Measurements from ENCODE around the gene OSBPL6. TPM values are rescaled to one million over a fixed set of nuclear protein-coding genes. Genes with fewer than 3 reads are reported as not detected.

Gene OSBPL6
- total RNA-seq, 6 experiments from 2014 or later: 2.4 to 4.1 (median 3.1) TPM

GRCh38 chr2:178273787-178274360, 79.6 kb downstream of the OSBPL6 start:
- no peaks in the 10 kb centered on the region for H3K36me3 ChIP-seq

DNA sequence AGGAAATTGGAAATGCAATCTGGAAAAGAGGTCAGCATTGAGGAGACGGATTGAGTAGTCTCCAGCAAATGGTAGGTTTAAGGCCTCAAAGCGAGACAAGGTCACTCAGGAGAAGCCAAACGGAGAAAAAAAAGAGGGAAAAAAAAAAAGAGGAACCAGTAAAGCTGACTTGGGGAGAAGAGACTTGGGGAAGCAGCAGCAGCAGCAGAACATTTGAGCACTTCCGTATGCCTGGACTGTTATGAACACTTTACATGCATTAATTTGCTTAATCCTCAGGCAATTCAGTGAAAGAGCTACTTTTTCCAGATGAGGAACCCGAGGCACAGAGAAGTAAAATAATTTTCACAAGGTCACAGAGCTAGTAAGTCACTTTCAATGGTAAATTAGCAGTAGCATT, 81.3 kb downstream of the OSBPL6 start:
- DNase-seq: no peak
- no peaks in the 10 kb centered on the region for H3K36me3 ChIP-seq
- no peaks in the 10 kb centered on the region for H3K27me3 ChIP-seq
- ATAC-seq: peak in 1 of 4 donors; percentile 9
- intact Hi-C loops (cut with DNase I): no loop called here
- no peak overlapping the region for H3K4me3 ChIP-seq
- H3K9me3 ChIP-seq: no peaks in the 10 kb centered on the region
- no peak overlapping the region for H3K27ac ChIP-seq
- H3K4me1 ChIP-seq: peaks cover 0 to 32% (median 16%) of the 10 kb centered on the region in 4 donors
- no peak for TF ChIP-seq POLR2A (IDR thresholded peaks at IDR 0.05)
- TF ChIP-seq, protein P1, sequence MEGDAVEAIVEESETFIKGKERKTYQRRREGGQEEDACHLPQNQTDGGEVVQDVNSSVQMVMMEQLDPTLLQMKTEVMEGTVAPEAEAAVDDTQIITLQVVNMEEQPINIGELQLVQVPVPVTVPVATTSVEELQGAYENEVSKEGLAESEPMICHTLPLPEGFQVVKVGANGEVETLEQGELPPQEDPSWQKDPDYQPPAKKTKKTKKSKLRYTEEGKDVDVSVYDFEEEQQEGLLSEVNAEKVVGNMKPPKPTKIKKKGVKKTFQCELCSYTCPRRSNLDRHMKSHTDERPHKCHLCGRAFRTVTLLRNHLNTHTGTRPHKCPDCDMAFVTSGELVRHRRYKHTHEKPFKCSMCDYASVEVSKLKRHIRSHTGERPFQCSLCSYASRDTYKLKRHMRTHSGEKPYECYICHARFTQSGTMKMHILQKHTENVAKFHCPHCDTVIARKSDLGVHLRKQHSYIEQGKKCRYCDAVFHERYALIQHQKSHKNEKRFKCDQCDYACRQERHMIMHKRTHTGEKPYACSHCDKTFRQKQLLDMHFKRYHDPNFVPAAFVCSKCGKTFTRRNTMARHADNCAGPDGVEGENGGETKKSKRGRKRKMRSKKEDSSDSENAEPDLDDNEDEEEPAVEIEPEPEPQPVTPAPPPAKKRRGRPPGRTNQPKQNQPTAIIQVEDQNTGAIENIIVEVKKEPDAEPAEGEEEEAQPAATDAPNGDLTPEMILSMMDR (IDR thresholded peaks at IDR 0.05): no peak
- WGBS (ENCODE audit: insufficient coverage, low coverage, low lambda C conversion rate, missing lambda C conversion rate): 59% methylated on average over 5 of the region's 5 CpGs

More at GRCh38 chr2:178273787-178274360, 79.6 kb downstream of the OSBPL6 start:
- Histone ChIP-seq H3K9me3 (no peaks in the 10 kb centered on the region), H3K27me3 (no peaks in the 10 kb centered on the region), H3K4me1 (peaks cover 0 to 17% (median 9%) of the 10 kb centered on the region in 4 donors), H3K27ac (no peak overlapping the region), H3K4me3 (no peak overlapping the region)
- TF ChIP-seq, protein P1 (IDR thresholded peaks at IDR 0.05): no peak
- no peak for TF ChIP-seq POLR2A (IDR thresholded peaks at IDR 0.05)
- intact Hi-C loops (cut with DNase I): no loop called here
- DNase-seq (no peak), ATAC-seq (no peak)
- WGBS (ENCODE audit: insufficient coverage, low coverage, low lambda C conversion rate, missing lambda C conversion rate): 48% methylated on average over 2 of the region's 2 CpGs

DNA sequence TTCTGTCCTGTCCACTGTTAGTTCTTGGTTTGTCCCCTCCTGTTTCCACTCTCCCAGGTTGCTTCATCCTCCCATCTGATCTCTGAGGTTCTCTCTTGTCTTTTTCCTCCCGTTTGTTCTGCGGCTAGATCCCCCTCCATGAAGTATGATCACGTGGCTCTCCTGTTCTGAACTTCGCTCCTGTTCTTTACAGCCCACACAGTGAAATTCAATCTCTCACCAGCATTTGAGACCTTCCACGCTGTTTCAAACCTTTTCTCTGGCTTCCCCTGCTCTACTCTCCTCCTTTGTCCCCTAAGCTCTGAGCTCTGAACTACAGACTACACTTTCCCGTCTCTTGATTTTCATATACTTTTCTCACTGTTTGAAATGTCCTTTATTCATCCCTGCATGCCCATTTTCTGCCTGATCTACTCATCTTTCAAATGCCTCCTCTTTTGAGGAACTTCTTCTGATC, 83.5 kb downstream of the OSBPL6 start:
- peak; percentile 49 for TF ChIP-seq POLR2A (IDR thresholded peaks at IDR 0.05)
- TF ChIP-seq, protein P1 (IDR thresholded peaks at IDR 0.05): no peak
- Histone ChIP-seq H3K4me1 (peaks cover 0 to 32% (median 12%) of the 10 kb centered on the region in 4 donors), H3K4me3 (peak overlapping the region in 1 of 3 donors; percentile 15), H3K36me3 (no peaks in the 10 kb centered on the region), H3K27me3 (no peaks in the 10 kb centered on the region), H3K9me3 (no peaks in the 10 kb centered on the region), H3K27ac (peak overlapping the region in 2 of 3 donors; percentile 80 to 85)
- DNase-seq (peak in 1 of 3 donors; percentile 66), ATAC-seq (peak; percentile 76 to 92 (median 85))
- 19% methylated on average over 6 of the region's 6 CpGs for WGBS (ENCODE audit: insufficient coverage, low coverage, low lambda C conversion rate, missing lambda C conversion rate)
- intact Hi-C loops (cut with DNase I): no loop called here

DNA sequence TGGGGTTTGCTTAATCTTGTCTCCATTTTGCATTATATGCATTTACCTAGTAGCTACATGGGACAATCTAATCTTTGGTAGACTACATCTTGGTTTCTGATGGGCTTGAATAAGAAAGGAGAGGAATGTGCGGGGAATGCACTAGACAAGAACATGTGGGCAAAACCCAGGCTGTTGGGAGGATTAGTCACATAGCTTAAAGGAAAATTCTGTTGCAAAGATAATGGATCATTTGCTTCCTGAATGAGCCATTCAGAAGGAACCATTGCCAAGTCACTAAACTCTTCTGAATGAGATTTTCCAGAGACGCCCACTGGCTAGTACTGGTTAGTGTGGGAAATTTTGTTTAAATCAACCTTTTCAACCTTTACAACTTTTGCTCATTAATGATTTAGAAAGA, 84.8 kb downstream of the OSBPL6 start:
- Histone ChIP-seq H3K9me3 (no peaks in the 10 kb centered on the region), H3K36me3 (no peaks in the 10 kb centered on the region), H3K27ac (peak overlapping the region in 1 of 3 donors; percentile 80), H3K4me3 (no peak overlapping the region), H3K27me3 (no peaks in the 10 kb centered on the region), H3K4me1 (peaks cover 0 to 32% (median 12%) of the 10 kb centered on the region in 4 donors)
- TF ChIP-seq, protein P1 (IDR thresholded peaks at IDR 0.05): no peak
- no peak for TF ChIP-seq POLR2A (IDR thresholded peaks at IDR 0.05)
- peak in 1 of 4 donors; percentile 33 for ATAC-seq
- no peak for DNase-seq
- intact Hi-C loops (cut with DNase I): no loop called here
- 65% methylated on average over 2 of the region's 2 CpGs for WGBS (ENCODE audit: insufficient coverage, low coverage, low lambda C conversion rate, missing lambda C conversion rate)

Data from right lobe of liver (tissue), 6 donors.